ENCODE results near the gene SECTM1.

The SECTM1 gene

DNA sequence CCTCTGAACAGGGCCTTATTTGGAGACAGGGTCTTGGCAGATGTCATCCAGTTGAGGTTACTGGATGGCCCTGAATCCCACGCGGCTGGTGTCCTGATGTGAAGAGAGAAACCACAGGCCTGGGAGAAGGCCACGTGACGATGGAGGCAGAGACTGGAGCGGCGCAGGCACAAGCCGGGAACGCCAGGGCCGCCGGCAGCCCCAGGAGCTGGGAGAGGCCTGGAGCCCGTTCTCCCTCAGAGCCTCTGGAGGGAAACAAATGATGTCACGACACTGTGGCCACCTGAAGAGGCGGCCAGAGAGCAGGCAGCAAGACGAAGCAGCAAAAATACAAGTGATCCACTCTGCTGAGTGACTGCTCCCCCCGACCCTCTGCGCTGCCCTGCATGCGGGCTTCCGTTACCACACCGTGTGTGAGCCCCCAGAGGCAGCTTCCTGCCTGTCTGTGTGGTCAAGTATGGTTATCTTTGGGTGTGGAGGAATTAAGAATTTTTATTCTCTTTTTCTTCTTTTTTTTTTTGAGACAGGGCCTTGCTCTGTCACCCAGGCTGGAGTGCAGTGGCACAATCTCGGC lies 27.8 kb downstream of the SECTM1 start:
- TF ChIP-seq, protein P1, sequence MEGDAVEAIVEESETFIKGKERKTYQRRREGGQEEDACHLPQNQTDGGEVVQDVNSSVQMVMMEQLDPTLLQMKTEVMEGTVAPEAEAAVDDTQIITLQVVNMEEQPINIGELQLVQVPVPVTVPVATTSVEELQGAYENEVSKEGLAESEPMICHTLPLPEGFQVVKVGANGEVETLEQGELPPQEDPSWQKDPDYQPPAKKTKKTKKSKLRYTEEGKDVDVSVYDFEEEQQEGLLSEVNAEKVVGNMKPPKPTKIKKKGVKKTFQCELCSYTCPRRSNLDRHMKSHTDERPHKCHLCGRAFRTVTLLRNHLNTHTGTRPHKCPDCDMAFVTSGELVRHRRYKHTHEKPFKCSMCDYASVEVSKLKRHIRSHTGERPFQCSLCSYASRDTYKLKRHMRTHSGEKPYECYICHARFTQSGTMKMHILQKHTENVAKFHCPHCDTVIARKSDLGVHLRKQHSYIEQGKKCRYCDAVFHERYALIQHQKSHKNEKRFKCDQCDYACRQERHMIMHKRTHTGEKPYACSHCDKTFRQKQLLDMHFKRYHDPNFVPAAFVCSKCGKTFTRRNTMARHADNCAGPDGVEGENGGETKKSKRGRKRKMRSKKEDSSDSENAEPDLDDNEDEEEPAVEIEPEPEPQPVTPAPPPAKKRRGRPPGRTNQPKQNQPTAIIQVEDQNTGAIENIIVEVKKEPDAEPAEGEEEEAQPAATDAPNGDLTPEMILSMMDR (IDR thresholded peaks at IDR 0.05; ENCODE audit: low read depth, low read length) = no peak
- no peak overlapping the region for H3K4me3 ChIP-seq (ENCODE audit: low read depth, low read length)

DNA sequence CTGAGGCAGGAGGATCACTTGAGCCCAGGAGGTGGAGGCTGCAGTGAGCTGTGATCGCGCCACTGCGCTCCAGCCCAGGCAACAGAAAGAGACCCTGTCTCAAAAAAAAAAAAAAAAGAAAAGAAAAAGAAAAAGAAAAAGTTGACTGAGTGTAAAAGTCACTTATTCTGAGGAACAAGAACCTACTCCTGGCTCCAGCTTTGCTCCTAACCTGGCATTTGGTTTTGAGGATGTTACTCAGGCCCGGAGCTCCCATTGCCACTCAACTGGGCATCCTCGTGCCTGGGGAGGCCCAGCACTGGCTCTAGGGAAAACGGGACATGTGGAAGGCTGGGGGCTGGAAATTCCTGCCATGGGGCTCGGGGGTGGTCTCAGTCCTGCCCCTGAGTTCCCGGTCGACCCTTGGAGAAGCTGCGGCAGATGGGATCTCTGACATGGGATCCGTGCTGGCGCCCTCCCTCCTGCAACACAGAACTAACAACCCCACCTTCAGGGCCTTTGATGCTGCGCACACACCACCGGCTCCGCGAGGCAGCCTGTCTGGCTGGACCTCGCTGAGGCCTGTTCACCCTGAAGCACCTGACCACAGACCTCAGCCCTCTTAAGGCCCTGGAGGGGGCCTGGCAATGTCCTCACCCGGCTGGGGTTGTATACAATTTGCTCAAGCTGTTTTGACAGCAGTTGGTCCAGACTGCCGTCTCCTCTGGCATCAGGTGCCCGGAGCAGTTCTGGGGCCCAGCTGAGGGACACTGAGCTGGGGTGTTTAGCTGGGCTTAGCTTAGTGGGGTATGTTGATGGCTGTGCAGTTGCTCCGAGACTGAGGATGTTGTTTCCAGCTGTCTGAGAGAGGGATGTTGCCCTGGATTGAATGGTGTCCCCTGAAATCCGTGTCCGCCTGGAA lies 28.5 kb downstream of the SECTM1 start:
- TF ChIP-seq, protein P1 (IDR thresholded peaks at IDR 0.05; ENCODE audit: low read depth, low read length) = no peak
- H3K4me3 ChIP-seq (ENCODE audit: low read depth, low read length) = no peak overlapping the region

DNA sequence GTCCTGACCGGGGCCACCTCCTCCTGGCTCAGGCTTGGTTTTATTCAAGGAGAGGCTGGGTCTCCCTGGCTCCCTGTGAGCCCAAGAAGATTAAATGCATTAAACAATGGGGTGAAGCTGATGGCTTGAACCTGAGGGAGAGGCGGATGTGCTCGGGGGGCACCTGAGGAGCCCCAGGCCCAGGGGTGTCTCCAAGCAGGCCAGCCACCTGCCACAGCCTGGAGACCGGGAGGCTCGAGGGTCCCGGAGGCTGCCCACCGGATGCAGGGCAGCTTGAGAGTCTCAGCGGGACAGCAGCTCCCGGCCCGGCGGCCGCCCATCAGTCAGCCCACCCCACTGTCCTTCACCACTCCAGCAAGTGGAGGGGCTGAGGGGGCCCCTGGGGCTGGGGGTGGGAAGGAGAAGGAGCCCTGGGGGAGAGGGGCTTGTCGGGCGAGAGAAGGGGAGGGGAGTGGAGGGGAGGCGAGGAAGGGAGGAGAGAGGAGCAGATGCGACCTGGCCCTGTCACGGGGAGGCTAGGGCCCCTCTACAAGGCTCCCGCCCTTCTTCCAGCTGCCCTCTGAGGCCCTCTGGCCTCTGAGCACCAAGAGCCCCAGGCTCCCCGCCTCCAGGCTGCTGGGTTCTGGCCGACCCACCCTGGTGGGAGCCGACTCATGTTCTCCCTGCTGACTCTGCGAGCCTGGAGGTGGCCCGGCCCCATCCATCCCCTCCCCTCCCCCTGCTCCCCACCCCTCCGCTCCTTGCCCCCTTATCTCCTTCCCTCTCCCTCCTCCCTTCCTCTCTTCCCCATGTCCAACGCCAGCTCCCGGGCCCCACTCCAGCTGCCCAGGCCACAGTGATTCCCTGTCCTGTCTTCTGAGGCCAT lies 29.4 kb downstream of the SECTM1 start:
- no peak overlapping the region for H3K4me3 ChIP-seq (ENCODE audit: low read depth, low read length)
- TF ChIP-seq, protein P1 (IDR thresholded peaks at IDR 0.05; ENCODE audit: low read depth, low read length) = no peak

DNA sequence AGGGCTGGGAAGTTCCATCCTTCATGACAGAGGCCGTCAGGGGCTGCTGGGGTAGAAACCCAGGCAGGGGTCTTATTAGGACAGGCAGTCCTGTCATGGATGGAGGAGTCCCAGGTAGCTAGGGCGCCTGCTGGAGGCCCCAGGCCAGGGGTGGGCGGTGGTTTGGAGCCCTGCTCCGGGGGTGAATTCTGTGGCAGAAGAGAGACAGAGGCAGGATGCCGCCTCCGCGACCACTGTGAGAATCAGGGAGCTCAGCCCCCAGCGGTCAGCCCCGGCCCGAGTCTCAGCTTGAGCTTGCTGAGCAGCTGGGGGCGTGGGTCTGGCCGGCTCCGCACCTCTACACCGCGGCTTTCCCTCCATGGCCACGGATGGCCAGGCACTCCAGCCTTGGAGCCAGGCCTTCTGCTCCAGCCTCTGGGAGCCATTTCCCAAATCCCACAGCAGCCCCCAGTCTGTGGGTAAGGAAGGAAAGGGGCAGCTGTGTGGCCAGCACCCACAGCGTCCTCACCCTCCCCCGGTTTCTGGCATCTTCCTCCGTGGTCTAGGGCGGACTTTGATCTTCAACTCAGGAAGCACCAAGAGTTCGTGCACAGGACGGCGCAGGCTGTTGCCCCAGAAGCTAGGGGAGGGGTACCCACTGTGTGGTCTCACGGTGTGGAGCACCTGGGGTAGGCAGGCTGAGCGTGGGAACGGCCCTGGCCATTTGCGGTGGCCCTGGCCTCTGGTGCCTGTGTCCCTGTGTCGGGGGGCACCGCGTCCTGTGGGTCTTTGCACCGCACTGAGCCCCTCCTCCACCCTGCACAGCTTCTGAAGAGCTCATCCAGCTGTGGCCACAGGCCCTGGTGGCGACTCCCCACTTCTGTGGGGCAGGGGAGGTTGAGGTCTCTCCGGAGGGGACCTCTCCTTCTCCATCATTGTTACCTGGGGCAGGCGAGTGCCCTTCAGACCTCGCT lies 30.3 kb downstream of the SECTM1 start:
- no peak overlapping the region for H3K4me3 ChIP-seq (ENCODE audit: low read depth, low read length)
- TF ChIP-seq, protein P1 (IDR thresholded peaks at IDR 0.05; ENCODE audit: low read depth, low read length) = no peak

DNA sequence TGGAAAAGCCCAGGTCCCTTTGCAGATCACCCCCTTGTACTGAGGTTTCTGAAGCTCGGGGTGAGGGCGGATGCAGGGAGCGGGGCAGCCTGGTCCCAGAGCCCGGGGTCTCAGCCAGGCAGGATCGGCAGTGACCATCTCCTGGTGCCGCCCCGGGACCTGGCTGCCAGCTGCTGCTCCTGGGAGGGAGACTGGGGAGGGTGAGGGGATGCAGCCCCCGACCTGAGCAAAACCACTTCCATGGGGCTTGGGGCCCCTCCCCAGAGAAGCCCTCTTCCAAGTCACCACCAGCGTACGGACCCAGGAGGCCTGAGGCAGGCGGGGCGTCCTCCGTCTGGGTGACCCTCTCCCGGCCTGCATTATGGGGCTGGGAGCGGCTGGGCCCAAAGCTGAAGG lies 31.0 kb downstream of the SECTM1 start:
- TF ChIP-seq, protein P1 (IDR thresholded peaks at IDR 0.05; ENCODE audit: low read depth, low read length) = no peak
- no peak overlapping the region for H3K4me3 ChIP-seq (ENCODE audit: low read depth, low read length)

DNA sequence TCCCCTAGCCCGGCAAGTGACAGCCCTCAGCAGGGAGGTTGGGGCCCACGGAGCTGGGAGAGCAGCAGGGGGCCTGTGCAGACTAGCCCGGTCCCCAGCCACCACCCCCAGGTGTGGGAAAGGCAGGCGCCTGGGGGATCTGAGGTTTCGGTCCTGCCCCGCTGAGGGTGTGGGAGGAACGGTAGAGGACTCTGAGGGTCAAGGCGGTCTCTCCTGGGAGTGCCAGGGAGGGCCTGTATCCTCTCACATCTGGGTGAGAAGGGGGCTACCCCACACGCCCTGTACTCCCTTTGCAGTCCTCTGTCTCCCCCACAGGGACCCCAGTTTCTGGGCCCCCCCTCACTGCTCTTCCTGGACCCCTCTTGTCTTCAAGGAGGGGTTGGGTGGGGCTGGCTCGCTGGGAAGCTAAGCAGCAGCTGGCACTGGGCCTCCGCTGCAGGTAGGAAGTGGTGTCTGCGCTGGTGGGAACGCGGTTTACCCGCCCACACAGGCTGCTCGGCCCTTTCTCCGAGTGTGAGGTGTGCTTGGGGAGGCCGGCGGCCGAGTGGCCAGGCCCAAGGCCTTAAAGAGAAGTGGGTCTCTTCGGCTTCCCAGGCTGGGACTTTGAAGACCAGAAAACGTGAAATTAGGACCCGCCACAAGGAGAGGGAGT lies 31.5 kb downstream of the SECTM1 start:
- TF ChIP-seq, protein P1 (IDR thresholded peaks at IDR 0.05; ENCODE audit: low read depth, low read length) = no peak
- H3K4me3 ChIP-seq (ENCODE audit: low read depth, low read length) = no peak overlapping the region
